HG03432 (cell line): ENCODE measurements around the gene COX15.
"Not testable (repeated sequence)": the region's sequence is repeated elsewhere in the genome, so short reads cannot be mapped to it uniquely, and the experiment has no call there.

Source experiments
- ATAC-seq: cut with Tn5 transposase; IDR thresholded peaks from one replicate; pipeline ENCODE4 v1.9.1; 2021; ENCODE audit warnings: mild to moderate bottlenecking, moderate library complexity; ENCODE audit not compliant: unreplicated experiment

Gene COX15

DNA sequence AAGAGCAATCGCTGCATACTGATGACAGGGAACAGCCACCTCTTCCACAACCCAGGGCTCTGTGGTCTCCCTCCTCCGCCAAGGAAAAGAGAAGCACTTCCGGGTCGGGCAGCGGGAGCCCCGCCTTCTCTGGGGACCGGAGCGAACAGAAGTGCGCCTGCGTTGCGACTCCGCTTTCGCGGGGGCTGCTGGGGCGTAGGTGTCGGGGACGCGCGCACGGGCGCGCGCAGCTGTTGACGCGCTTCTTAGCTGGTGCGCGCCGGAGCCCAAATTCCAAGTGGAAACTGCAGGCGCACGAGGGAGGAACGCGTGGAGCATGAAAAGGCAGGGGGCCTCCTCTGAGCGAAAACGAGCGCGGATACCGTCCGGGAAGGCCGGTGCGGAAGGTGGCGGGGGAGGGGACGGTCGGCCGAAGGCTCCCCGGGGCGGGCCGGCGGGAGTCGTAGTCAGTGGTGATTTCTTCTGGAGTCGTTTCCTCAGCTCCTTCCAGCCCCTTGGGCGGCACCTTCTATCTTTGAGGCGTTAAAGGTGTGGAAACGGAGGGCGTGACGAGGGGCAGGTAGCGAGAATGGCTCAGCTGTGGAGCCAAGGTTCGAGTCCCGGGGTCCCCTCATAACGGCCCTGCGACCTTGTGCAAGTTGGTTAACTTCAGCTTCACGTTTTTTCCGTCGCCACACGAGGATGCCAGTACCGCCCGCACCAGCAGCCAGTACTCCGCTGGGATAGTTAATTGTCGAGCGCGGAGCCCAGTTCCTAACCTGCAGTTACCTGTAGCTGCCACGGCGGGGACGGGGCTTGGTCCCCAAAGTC, at the start of gene COX15, which contains the start of gene CUTC:
COX15 (minus strand) TSS at position 95 of the 810 bp plus-strand sequence; CDS start at position 17, 78 bp downstream.
CUTC (plus strand) TSS at position 202 of the 810 bp plus-strand sequence; CDS start at position 317, 115 bp downstream.
- ATAC-seq: peak; percentile 93

DNA sequence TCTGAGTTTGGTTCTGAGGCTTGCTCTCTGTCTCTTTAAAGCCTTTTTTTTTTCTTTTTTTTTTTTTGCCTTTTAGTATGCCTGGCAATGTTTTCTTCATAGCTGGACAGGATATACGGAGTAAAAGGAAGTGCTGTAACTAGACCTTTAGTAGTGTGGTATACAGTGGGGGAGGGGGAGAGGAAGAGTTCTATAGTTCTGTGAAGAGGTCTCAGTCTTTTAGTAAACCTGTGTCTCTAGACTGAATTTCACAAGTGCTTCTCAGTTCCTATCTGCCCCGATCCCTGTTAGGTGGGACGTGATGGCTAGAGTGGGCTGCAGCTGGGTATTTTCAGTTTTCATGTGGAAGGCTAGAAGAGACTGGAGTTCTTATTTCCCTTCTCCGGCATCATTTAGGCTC, 47.4 kb upstream of the COX15 start:
- no peak for ATAC-seq

DNA sequence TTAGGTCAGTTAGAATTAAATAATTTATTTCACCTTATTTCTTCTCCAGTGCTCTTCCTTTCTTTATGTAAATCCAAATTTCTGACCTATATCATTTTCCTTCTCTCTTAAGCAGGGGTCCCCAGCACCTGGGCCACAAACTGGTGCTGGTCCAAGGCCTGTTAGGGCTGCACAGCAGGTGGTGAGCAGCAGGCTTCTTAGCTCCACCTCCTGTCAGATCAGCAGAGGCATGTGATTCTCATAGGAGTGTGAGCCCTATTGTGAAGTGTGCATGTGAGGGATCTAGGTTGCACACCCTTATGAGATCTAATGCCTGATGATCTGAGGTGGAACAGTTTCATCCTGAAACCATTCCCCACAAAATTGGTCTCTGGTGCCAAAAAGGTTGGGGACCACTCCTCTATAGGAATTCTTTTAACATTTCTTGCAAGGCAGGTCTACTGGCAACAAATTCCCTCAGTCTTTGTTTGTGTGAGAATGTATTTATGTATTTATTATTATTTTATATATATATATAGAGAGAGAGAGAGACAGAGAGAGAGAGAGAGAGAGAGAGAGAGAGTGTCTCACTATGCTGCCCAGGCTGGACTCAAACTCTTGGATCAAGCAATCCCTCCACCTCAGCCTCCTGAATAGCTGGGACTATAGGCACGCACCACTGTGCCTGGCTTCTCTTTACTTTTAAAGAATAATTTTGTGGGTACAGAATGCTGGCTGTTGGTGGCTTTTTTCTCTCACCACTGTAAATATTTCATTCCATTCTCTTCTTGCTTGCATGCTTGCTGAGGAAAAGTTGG, 46.2 kb upstream of the COX15 start:
- ATAC-seq: no peak

DNA sequence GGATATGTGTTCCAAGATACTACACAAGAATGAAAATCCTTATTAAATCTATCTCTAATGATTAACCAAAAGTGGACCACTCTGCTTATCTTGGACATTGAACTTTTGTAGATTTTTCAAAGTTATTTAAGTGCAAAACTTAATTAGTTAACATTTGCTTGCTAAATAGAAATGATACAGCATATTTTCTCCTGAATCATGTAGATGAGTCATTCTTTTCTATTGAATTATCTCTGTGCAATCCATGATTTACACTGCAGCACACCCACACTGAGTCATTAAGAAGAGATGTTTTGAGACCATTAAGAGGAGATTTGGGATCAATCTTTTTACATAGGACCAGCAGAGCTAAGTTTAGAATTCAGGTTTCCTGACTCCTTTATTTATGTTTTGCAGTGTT, 43.9 kb upstream of the COX15 start:
- ATAC-seq: no peak

DNA sequence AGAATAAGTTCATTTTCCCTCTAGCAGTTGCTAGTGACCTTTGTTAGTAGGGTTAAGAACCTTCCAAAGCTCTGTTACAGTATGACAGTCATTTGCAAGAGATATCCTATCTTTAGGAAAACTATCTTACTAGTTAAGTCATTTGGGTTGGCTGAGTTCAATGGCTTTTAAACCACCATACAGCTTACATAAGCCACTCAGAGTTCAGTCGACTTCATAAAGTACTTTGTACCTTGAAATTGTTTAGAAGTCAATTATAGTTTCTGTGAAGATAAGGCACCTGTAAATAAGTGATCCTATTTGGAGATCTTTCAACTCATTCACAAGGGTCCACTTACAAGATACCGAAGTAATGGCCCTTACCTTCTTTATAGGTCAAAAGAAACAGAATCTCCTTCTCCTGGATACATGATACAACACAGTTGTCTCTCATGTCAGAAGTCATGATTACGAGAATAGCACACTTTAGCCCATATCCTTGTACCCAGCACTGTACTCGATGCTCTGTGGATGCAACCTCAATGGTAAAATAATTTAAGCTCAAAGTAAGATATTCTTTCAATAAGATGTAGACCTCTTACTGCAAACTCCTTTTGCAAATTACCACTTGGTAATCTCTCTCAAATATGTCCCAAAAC, 38.6 kb upstream of the COX15 start:
- no peak for ATAC-seq

DNA sequence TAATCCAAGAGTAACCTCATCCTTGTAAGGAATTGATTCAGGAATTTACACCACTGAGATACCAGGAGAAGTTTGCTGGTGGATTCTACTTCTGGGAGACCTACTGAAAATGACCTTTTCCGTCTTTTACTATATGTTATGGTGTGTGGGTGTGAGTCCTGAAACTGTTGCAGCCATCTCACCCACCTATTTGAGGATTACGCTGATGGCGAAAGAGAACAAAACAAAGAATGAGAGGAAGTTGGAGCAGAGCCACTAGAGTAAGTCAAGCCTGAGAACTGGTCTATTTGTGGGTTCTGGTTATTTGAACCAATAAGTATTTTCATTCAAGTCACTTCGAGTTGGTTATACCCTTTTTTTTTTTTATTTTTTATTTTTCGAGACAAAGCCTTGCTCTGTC, 37.8 kb upstream of the COX15 start:
- no peak for ATAC-seq

DNA sequence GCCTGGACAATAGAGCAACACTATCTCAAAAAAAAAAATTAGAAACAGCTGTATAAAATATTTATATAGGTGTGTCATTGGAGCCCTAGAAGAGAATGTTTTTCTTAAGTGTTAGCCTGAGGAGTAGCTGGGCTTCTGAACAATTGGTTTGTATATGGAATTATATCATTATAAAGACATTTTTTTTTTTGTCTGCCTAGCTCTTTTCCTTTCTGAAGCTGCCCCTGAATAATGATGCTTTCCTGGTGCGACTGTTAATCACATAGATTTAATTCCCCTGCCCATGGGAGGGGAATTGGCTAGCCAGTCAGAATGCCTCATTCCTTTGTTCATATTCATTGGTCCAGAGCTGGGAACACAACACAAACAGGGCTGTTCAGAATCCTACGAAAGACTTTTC, 36.6 kb upstream of the COX15 start:
- no peak for ATAC-seq

DNA sequence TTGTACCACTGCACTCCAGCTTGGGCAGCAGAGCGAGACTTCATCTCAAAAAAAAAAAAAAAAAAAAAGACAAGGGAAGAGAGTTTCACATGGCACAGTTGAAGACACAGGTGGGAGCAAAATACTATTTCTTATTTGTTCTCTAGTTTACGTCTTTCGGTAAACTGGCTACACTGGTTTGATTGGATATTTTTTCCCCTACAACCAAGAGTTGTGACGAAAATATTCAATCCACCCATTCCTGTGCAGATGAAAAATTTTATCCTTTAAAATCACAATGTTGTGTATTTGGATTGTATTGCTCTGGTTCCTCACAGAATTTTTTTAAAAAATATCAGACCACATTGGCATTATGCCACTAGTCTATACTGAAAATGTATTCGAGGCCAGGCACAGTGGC, 36.0 kb upstream of the COX15 start:
- ATAC-seq: no peak

DNA sequence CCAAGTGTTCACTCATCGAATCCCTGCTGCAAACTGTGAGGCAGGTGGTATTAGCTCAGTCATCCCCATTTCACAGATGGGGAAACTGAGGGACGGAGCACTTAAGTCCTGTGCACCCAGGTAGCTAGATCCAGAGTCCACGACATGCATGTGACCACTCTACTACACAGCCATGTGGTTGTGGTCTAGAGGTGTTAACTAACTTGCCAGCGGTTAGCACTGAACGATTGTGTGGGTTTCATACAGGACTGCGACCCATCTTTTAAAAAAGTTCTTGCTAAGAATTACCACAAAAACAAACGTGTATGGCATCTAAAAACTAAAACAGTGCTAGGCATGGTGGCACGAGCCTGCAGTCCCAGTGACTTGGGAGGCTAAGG, 34.4 kb upstream of the COX15 start:
- ATAC-seq: peak; percentile 86

DNA sequence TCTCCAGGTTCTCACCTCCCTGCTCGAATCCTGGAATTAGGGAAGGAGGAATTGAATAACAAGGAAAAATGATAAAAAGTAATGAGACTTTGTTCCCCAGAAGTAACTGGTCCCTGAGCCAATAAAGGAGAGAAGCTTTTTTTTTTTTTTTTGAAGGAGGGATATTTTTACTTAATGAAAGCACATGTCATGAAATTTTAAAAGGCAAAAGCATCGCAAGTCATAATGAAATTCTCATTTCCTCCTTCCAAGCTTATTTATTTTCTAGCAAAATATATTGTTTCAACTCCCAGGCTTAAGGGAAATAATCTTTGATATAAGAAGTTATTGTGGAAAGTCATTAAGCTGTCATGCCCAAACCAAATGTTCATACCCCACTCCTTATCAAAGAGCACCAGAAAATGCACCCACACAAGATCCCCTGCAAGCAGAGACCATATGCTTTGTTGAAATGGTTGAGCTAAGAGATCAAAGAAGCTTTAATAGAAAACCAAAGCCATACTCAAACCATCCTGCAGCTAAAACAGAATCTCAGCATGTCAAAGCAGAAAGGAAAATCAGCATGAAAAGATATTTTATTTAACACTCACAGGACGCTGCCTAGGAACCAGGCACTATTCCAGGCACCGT, 33.9 kb upstream of the COX15 start:
- ATAC-seq: no peak

DNA sequence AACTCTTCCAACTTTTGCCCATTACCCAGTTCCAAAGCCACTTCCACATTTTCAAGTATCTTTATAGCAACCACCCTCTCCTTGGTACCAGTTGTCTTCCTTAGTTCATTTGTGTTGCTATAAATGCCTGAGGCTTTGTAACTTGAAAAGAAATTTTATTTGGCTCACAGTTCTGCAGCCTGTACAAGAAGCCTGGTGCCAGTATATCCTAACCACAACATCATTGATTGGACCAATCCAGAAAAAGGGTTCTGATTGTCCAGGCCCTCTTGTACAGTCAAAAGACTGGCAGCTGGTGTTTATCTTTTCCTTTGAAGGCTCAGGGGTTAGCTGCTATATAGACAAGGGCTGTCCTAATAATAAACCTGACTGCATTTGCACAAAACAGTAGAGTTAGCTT, 29.4 kb upstream of the COX15 start:
- no peak for ATAC-seq

DNA sequence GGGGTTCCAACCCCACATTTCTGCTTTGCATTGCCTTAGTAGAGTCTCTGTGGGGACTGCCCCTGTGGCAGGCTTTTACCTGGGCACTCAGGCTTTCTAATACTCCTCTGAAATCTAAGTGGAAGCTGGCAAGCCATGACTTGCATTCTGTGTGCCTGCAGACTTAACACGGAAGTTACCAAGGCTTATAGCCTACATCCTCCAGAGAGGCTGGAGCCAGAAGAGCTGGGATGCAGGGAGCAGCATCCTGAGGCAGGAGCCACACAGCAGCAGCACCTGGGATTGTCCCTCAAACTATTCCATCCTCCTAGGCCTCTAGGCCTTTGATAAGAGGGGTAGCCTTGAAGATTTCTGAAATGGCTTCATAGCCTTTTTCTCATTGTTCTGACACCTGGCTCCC, 28.4 kb upstream of the COX15 start:
- no peak for ATAC-seq

DNA sequence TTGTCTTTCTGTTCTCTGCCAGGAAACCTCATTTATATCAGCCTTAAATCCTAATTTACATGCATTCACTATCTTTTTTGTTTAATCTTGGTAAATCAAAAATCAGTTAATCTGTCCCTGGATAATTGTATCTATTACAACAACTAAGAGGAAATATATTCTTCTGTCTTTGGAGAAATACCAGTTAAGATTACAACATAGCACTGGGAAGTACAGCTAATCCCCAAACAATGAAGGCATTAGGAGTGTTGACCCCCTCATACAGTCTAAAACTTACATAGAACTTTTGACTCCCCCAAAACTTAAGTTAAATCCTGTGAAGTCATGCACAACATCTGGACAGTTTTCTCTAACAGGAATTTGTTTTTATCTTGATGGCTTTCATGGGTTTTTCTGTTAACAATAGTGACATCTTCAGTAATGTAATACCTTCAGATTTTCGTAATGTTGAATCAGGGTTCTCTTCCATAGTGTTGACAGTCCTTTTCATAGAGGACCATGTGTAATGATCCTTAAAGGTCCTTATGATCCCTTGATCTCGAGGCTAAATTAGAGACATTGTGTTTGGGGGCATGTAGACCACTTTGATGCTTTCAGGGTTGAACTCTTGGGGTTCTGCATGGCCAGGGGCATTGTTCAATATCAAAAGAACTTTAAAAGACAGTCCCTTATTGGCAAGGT, 26.4 kb upstream of the COX15 start:
- ATAC-seq: no peak

DNA sequence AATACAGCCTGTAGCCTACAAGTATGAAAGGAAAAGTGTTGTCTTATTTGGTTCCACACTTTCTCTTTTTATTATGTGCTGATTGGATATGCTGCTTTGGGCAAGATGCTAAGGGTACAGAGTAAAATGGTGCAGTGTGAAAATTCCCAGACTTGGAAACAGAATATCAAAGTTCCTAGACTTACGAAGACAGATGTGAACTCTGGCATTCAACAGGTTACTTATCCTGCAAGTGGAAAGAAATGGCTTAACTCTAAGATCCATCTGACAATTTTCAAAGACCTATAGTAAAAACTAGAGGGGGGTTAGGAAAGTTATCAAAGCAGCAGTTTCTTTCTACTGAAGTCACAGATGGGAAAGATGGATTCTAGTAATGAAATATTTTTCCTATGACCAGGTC, 24.2 kb upstream of the COX15 start:
- ATAC-seq: no peak

DNA sequence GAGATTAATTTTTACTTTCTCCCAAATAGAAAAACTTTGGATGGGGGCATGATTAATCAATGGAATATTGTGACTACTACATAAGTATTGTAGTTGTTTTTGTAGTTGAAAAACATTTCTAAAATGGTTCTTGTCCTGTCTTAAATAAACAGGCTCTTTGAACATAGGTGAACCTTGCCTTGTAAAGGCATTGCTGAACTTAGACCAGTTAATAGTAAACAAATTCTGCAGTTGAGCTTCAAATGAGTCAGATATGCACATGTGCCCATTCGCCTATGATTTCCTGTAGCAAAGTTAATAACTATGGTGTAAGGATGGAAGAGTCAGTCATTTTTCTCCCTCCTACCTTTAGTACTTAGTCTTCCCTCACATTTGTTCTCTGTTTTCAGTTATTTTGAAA, 22.7 kb upstream of the COX15 start:
- no peak for ATAC-seq

DNA sequence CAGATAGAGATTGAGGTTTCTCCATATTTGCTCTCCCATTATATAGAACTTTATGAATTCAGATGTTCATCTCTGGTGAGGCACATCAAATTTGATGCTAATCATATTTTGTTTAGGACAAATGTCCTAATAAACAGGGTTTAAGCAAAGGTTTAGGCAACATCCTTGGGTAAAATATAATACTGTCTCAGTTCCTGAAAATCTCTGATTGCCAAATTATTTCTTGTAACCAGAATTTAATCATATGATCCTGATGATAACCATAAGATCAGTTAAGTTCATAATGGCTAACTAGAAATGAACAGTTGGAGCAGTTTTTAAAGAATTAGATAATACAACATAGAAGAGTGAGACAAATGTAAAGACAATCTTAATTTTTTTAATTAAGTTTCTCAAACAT, 18.7 kb upstream of the COX15 start:
- no peak for ATAC-seq

DNA sequence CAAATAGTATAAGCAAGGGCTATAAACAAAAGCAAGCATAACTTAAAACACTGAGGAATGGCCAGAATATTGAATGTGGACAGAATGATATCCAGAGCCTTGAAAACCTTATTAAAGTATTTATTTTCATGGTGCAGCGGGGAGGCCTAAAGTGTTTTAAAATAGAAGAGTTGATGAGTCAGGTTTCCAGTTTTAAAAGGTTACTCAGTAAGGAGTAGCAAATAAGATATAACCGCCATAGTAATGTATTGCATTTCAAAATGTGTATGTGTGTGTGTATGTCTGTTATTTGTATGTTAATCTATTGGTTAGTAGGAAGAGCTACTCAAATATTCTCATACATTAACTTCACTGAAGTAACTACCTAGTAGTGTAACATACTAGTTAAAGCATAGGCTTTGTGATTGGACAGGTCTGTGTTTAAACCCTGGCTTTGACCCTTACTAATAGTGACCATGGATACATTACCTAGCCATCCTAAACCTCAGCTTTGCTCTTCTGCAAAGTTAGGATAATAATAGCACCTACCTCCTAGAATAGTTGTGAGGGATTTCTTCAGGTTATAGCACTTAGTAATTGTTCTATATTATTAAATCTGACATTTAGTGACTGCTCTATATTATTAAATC, 17.0 kb upstream of the COX15 start:
- no peak for ATAC-seq

DNA sequence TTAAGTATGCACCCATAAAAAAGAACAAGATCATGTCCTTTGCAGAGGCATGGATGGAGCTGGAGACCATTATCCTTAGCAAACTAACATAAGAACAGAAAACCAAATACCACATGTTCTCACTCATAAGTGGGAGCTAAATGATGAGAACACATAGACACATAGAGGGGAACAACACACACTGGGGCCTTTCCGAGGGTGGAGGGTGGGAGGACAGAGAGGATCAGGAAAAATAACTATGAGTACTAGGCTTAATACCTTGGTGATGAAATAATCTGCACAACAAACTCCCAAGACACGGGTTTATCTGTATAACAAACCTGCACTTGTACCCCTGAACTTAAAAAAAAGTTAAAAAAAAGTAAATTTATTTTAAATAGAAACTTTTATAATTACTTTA, 14.2 kb upstream of the COX15 start:
- not testable (repeated sequence) for ATAC-seq

DNA sequence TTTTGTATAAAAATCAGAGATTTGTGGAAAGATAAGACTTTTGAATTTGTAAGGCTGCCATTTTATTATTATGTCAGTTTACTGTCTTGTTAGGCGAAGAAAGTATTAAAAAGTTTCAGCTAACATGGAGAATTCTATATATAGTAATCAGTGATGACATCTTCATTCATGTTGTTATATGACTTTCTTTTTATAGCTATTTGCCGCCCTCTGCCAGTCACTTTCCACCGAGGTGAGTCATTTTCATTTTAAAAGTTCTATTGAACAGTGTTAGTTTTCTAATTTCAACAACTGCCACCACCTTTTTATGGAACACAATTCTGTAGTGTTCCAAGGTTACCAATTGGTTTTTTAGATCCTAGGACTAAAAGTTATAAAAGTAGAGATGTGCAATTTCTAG, 11.9 kb upstream of the COX15 start:
- ATAC-seq: no peak

DNA sequence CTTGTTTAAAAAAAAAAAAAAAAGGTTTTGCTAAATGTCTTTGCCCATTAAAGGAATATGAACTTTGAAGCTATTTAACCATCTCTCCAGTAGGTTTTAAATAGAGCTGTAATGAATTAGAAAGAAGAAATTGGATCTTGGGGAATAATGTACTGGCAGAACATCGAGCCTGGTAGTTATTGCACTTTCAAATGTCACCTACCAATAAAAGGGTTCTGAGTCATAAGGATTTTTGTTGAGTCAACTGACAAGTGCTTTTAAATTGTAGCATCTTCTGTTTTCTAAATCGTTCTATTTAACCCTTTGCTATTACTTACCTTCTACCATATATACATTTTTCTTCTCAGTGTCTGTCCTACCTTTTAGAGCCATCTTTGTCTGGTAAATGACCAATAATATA, 10.8 kb upstream of the COX15 start:
- ATAC-seq: no peak
